ENCODE measurements around the gene PPIP5K1. TPM values are rescaled to one million over a fixed set of nuclear protein-coding genes. Genes with fewer than 3 reads are reported as not detected.
A peak's percentile ranks its signal among the peaks of the same experiment; 100 is the strongest.

PPIP5K1 gene
- total and polyA plus RNA-seq, 2 of the 4 experiments (the other 2 are of a cell fraction) = 12.7 to 14.2 TPM

DNA sequence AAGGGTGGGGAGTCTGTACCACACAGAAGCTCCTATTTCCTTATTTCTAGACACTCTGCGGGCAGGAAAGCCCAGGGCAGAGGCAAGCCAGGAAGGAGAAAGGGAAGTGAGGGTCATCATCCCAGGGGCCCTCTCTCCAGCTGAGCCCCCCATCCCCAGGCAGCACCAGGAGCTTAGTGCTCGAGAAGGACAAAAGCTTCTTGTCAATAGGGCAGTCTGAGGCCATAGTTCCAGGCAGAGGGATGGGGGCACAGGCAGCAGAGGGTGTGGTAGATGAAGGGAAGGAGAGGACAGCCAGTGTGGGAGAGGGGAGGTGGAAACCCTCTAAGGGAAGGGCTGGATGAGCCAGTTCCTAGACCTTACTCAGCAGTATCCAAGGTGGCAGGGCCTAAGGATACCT is 69.9 kb downstream of the PPIP5K1 start:
- Histone ChIP-seq H3K9ac (ENCODE audit: low read depth, low read length) (no peak overlapping the region), H3K9me1 (ENCODE audit: insufficient read depth, low read length) (peaks cover 47% of the 10 kb centered on the region), H3K4ac (ENCODE audit: low read depth, low read length) (no peak overlapping the region), H2BK15ac (ENCODE audit: low read depth, low read length) (no peak overlapping the region), H4K5ac (ENCODE audit: low read depth, low read length) (no peak overlapping the region), H2AK9ac (replicated peaks; ENCODE audit: low read depth, low read length, poor library complexity) (peak overlapping the region; percentile 73), H3K4me1 (ENCODE audit: control insufficient read depth, insufficient read depth, low read length) (peaks cover 15% of the 10 kb centered on the region), H3K18ac (ENCODE audit: low read depth, low read length) (no peak overlapping the region), H2BK20ac (ENCODE audit: low read depth, low read length) (no peak overlapping the region), H3K56ac (ENCODE audit: extremely low read depth, insufficient read depth, low read length) (no peak overlapping the region), H2BK5ac (ENCODE audit: low read depth, low read length, poor library complexity, severe bottlenecking) (no peak overlapping the region), H4K8ac (ENCODE audit: low read depth in 2 of 2, low read length in 2 of 2) (no peak overlapping the region), H2AFZ (replicated peaks; ENCODE audit: low read length, poor library complexity) (no peak overlapping the region), H4K91ac (ENCODE audit: insufficient read depth, low read depth, low read length) (no peak overlapping the region), H2AK5ac (ENCODE audit: low read depth, low read length) (no peak overlapping the region), H2BK120ac (ENCODE audit: low read depth, low read length) (no peak overlapping the region), H3K79me1 (ENCODE audit: low read depth in 1 of 2, low read length in 2 of 2) (peaks cover 36 to 94% of the 10 kb centered on the region in 2 experiments), H3K9me3 (ENCODE audit: control insufficient read depth, insufficient read depth, low read length) (no peaks in the 10 kb centered on the region), H4K20me1 (ENCODE audit: insufficient read depth, low read length) (peaks cover 56% of the 10 kb centered on the region), H3K4me2 (ENCODE audit: low read depth, low read length) (no peak overlapping the region), H3K14ac (replicated peaks; ENCODE audit: low read depth, low read length) (no peak overlapping the region), H3K23ac (ENCODE audit: low read depth, low read length) (0 out of 2 replicates have a peak overlapping the region, but pooled peaks have one; percentile 39), H3K36me3 (ENCODE audit: control insufficient read depth, insufficient read depth, low read length) (peaks cover 45% of the 10 kb centered on the region), H3K27me3 (ENCODE audit: control insufficient read depth, insufficient read depth, low read length) (no peaks in the 10 kb centered on the region), H3K27ac (ENCODE audit: insufficient read depth, low read length) (no peak overlapping the region), H3K4me3 (ENCODE audit: insufficient read depth, low read depth, low read length) (no peak overlapping the region)
- ChIA-PET CTCF (no interaction called here), POLR2A (ENCODE audit: unreplicated experiment) (no interaction called here)
- BruUV-seq (replicated peaks) = no TSS peak
- intact Hi-C loops (cut with micrococcal nuclease) = no loop called here
- DNase-seq (no peak), ATAC-seq (ENCODE audit: low read depth) (no peak)
- TF ChIP-seq, protein P1, sequence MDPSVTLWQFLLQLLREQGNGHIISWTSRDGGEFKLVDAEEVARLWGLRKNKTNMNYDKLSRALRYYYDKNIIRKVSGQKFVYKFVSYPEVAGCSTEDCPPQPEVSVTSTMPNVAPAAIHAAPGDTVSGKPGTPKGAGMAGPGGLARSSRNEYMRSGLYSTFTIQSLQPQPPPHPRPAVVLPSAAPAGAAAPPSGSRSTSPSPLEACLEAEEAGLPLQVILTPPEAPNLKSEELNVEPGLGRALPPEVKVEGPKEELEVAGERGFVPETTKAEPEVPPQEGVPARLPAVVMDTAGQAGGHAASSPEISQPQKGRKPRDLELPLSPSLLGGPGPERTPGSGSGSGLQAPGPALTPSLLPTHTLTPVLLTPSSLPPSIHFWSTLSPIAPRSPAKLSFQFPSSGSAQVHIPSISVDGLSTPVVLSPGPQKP (IDR thresholded peaks at IDR 0.05; ENCODE audit: borderline replicate concordance, low read depth, low read length) = no peak
- no peak for TF ChIP-seq RFX5 (IDR thresholded peaks at IDR 0.05; ENCODE audit: low read depth, low read length)
- no peak for TF ChIP-seq RAD21 (IDR thresholded peaks at IDR 0.05; ENCODE audit: low read length)
- TF ChIP-seq MAFK (IDR thresholded peaks at IDR 0.05; ENCODE audit: low read depth, low read length) = no peak
- dilution Hi-C loops (cut with HindIII; ENCODE audit: low sequenced_read_pairs, unreplicated experiment) = no loop called here
- in situ Hi-C loops (cut with MboI; ENCODE audit: low sequenced_read_pairs) = no loop called here
- no CpG with 5 or more reads among the region's 2 CpGs for WGBS, 2 experiments (ENCODE audit: extremely low coverage in 2 of 2, insufficient read length in 1 of 2)
